Measurements from ENCODE around the gene RASA3.
"Not testable (repeated sequence)": the region's sequence is repeated elsewhere in the genome, so short reads cannot be mapped to it uniquely, and the experiment has no call there.

Gene RASA3

DNA sequence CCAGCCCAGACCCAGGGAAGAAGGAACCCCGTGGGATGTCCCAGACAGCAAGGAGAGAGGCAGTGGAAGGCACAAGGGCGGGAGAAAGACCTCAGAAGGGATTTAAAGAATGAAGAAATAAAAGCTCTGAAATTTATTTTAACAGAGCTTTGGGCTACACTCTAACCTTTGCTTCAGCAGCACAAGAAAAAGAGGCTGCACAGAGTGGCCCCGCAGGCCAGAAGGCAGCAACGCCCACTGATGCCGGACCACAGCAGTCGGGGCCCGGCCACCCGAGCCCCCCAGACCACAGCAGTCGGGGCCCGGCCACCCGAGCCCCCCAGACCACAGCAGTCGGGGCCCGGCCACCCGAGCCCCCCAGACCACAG is 33.8 kb downstream of the RASA3 start:
- not testable (repeated sequence) for DNase-seq

DNA sequence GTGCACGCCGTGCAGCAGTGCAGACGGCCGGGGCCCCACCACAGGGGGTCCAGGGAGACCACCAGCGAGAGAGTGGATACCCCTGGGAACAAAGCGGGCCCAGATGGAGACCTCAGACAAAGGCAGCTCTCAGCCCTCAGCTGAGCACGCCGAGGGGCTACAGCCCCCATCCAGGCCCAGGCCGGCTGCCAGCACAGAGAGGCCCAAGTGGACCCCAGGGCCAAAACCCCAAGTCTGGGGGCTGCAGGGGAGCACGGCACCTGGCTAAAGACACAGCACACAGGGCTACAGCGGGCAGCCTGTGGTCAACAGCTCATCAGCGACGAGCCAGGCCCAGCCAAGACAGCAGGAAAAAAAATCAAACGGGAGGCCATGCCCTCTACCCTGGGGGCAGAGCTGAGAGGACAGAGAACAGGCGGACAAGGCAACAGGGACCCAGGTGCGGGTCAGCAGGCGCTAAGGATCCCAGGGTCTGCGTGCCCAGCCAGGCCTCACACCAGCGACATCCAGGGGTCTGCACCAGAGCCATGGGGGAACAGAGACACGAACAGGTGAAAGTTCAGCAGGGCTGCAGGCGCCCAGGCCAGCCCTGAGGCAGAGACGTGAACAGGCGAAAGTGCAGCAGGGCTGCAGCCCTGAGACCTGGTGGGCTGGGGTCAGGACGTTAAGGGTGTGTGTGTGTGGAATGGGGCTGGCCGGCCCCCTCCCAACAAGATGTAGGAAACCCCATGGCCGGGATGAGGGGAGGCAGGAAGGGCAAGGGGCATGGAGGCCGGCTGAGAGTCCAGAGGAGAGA is 34.3 kb downstream of the RASA3 start:
- DNase-seq: no peak

DNA sequence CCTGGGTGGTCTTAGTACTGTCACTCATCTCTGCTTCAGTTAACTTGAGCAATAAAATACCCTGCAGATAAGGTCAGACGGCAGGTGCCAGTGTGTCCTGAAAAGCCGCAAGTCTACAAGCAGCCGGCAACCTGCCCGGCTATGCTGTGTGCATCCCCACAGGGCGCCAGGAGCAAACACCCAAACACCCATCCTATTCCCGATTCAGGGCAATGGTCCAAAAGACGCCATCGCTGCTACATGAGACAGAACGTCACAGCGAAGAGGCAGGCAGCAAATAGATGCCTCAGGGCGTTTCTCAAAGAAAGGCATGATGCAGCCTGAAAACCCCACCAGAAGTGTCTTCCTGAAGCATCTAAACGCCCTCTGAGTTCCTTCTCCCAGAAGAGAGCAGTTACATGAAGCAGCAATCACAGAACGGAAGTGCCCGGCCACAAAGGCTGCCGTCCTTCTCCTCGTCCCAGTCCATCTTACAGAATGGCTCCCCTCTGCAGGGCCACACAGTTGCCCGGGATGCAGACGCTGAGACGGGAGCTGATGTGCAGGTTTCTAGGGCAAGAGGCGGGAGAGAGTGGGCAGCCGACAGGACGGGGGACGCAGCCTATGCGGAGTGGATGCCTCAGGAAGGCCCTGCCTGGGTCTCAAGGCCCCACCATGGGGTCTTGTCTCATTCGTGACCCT is 35.1 kb downstream of the RASA3 start:
- no peak for DNase-seq

DNA sequence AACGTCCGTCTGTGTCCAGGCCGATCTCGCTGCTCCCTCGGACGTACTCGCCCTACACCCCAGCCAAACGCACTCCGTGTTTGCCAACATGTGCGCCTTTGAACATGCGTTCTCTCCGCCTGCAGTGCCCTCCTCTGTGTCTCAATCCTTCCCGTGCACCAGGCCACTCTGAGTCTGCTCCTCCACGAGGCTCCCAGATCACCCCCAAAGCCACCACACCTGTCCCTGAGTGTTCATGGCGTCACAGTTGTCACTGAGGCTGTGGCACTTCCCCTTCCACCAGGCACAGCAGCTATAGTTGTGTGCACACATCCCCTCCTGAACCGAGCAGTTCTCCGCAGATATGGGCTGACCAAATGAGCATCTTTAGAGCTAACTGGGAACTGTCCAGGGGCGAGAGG is 35.6 kb downstream of the RASA3 start:
- no peak for DNase-seq

DNA sequence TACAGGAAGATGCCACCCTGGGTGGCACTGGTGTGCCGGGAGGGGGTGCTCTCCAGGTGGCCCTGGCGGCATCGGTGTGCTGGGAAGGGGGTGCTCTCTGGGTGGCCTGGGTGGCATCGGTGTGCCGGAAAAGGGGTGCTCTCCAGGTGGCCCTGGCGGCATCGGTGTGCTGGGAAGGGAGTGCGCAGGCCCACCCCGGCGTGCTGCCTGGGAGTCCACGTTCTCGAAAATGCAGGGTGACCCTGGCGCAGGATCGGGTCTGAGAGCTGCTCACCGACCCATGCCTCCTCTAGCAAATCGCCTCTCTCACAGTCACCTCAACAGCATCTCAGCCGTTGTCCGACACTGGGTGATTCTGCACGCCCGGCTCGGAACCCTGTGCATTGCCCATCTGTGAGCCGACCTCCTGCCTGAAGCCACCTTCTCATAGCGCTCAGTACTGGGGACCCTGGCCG is 36.4 kb downstream of the RASA3 start:
- no peak for DNase-seq

DNA sequence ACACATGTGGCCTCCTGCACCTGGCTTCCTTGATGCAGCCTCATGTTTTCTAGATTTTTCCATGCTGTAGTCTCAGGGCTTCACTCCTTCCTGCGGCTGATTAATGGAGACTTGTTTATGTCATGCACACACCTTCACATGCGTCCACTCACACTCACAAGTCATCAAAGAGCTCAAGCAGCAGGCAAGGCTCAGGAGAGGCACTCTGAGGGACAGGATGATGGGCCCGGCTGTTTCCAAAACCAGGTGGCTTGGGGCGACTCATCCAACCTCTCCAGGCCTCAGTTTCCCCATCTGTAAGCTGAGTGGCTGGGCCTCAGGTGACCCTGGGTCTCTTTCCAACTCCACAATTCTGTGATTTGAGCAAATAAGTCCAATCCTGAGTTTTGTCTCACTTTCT is 36.9 kb downstream of the RASA3 start:
- no peak for DNase-seq

DNA sequence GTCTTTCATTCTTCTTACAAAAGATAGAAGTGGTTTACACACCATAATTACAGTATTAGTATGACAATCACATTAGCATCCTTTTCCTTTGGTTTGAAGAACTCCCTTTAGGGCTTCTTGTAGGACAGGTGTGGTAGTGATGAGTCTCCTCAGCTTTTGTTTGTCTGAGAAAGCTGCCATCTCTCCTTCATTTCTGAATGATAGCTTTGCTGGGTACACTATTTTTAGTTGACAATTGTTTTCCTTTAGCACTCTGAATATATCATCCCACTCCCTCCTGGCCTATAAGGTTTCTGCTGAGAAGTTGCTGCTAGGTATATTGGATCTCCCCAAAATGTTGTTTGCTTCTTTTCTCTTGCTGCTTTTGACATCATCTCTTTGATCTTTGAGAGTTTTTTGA is 39.3 kb downstream of the RASA3 start:
- DNase-seq: no peak

DNA sequence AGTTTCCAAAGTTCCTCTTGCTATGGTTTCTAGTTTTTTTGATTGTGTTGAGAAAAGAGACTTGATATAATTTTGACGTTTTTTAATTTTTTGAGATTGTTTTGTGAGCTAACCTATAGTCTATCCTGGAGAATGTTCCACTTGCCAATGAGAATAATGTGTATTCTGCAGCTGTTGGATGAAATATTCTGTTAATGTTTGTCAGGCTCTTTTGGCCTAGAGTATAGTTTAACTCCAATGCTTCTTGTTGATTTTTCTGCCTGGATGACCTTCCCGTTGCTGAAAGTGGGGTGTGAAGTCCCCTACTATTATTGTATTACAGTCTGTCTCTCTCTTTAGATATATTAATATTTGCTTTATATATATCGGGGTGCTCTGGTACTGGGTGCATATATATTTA is 40.0 kb downstream of the RASA3 start:
- no peak for DNase-seq

DNA sequence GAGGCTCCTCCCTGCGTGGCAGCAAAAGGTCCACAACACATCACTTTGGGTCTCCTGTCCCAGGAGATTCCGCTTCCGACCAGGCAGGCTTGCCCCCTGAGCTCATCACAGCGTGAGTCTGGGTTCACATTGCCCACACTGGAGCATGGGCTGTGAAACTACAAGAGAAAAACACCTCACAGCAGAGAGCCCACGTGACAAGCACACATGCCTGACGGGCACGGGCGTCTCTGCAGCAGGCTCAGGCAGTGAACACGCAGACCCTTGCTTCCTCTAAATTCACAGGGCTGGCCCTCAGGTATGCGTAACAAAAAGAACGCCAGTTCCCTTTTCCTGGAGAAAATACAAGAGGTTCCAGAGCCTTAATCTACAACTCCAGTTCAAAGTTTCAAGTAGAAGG is 41.9 kb downstream of the RASA3 start:
- DNase-seq: no peak

DNA sequence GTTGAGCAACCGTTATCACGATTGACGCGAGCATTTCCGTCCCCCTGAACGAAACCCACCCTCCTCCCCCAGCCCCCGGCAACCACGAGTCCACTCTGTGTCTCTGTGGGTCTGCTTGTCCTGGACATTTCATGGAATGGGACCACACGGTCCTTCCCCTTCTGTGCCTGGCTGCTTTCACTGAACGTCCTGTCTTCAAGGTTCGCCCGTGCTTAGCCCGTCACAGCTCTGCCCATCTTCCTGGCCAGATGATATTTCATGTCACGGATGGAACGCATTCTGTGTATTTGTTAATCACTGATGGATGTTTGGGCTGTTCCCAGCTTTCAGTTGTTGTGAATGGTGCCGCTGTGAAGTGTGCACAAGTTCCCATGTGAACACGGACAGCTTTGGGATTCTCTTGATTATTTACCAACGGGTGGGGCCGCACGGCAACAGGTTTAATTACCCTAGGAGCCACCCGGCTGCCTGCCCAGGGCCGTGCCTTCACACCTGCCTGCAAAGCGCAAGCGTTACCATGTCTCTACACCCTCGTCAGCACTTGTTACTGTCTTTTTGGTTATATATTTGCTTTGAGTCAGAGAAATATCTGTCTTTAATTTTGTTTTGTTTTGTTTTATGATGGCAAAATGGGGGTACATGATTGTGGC is 42.5 kb downstream of the RASA3 start:
- DNase-seq: no peak

DNA sequence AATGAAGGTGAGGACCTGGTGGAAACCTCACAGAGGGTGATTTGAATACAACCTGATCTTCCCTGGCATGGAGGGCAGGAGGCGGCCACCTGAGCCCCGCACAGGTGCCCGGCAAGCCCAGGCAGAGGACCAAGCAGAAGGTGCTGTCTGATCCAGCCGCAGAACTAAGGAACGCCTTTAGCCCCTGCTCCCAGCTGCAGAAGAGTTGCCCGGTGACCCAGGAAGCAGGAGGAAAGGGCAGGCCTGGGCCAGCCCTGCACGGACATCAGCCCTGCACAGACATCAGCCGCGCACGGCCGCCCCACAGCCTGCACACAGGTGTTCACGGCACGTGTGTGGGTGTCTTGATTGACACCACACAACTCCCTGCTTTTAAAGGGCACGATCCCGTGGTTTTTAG is 43.1 kb downstream of the RASA3 start:
- DNase-seq: no peak

DNA sequence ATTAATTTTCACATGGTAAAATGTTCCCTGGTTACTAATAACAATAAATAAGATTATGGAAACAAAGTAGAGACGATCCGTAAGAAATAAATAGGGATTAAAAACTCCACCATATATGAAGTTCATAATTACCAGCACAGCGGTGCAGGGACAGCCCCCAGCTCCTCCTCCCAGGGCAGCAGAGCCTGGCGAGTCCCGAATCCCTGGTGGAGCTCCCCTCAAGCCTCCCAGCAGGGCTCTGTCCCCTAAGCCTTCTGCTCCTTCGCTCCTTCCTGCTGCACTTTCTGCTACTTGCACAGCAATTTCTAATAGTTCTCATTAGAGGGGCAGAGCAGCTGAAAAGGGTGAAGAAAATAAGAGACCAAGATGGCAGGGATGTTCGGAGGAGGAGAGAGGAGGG is 43.6 kb downstream of the RASA3 start:
- DNase-seq: no peak

DNA sequence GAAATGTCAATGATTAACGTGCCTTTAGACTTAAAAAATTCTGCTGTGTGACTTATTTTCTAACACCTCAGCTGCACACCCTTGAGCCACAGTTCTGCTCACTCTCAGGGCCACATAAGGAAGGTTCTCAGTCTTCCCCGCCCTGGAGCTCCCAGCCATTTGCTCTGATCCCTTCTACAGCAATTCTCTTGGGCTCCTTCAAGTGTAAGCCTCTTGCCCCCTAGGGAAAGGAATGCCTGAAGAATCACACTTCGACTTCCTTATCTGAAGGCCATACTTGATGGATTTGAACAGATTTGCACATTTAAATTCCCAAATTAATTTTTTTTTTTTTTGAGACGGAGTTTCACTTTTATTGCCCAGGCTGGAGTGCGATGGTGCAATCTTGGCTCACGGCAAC is 44.2 kb downstream of the RASA3 start:
- no peak for DNase-seq

DNA sequence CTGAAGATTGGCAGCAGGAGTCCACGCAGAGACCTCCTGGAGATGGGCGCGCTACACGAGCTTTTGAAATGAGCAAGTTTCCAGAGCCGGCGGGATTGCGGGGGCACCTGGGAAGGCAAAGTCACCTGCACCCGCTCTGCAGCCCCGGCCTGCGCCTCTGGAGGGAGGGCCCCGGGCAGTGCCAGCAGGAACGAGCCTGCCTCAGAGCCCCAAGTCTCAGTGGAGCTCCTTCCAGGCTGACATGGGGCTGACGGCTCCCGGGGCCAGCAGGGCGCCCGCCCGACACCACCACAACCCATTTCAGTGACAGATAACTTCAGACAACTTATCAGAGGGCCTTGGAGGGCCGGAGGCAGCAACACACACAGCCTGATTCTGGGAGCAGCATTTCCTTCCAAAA is 45.0 kb downstream of the RASA3 start:
- DNase-seq: no peak

DNA sequence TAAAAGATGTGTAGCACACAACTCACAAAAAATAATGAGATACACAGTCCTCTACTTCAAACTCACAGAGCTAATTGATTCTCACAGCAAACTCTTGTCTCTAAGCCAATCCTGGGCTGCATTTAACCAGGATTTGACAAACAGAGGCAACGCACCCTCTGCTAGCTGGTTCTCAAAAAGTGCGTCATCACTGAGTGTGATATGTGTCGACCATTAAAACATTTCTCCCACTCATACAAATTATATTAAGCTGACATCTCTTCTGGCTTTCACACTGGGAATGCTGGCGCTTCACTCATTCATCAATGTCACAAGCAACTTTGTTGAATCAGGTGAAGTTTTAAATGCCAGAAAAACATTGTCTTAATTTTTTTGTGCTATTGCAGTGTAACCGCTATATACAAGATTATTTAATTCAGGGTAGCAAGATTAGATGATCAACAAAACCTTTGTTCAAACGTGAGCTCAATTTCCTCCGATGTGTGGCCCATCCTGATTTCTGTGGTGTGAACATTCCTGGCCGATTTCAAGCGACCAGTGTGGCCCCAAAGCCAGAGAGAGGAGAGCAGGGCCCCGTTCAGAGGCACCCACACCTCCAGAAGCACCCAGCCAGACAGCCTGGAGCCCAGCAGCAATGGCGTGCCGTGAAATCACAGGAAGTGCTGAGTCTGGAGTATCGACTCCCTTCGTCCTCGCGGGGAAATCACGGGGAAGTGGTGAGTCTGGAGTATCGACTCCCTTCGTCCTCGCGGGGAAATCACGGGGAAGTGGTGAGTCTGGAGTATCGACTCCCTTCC is 49.4 kb downstream of the RASA3 start:
- no peak for DNase-seq

DNA sequence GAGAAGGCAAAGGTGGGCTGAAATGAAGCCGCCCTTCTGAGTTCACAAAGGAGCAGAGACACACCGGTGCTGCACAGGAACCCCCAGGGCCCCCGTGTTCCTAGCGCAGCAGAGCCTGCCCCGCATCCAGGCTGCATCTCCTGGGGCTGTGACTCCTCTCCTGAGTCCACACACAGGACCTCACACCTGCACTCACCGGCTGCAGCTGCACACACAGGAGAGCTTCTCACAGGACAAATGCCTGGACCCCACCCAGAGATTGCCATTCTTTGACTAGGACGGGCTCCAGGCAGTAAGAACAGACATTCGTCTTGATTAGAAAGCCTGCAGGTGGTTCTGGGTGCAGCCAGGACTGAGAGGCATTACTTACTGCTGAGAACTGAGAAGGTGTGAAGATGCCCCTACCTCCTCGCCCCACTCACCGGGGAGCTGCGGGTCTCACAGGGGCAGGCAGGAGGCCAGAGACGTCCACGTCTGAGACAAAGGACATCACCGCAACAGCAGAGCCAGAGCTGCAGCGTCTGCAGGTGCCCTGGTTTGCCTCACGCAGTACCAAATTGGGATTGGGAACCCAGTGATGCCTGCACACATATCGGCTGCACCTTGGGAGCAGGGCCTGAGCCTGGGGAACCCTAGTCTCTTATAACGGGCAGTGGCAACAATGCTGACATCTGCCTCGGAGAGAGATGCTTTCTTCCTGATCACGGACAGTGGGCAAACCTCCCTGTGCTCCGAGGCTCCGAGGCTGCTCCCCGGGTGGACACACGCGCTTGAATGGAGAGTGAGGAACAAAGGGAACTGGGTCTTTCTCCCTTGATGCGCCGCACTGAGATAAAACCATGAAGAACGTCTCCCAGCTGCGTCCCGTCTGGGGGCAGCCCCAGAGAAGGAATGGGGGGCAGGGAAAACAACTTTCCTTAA is 50.4 kb downstream of the RASA3 start:
- no peak for DNase-seq

DNA sequence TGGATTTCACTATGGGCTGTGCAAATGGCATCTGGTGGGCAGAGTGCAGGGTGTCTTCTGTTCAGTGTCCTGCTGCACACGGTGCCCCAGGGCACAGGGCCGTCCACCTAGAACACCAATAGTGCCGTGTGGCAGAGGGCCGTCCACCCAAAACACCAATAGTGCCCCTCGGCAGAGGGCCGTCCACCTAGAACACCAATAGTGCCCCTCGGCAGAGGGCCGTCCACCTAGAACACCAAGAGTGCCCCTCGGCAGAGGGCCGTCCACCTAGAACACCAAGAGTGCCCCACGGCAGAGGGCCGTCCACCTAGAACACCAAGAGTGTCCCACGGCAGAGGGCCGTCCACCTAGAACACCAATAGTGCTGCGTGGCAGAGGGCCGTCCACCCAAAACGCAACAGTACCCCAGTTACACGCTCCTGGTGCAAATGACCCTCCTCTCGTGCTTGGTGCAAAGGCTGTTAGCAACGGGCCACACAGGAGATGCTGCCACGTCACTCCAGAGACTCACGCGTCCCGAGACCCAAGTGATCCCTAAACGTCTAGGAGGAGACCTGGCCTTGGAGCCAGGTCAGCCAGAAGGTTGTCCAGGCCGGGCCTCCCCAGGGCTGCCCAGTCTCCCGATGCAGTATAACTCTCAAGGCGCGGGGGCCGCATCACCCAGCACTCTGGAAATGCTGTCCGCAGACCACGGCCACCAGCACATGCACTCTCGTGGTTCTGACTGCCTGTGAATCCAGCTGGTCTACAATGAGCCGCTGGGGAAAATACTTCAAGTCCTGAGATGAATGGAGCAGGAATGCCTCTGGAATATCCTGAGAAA is 51.5 kb downstream of the RASA3 start:
- no peak for DNase-seq

DNA sequence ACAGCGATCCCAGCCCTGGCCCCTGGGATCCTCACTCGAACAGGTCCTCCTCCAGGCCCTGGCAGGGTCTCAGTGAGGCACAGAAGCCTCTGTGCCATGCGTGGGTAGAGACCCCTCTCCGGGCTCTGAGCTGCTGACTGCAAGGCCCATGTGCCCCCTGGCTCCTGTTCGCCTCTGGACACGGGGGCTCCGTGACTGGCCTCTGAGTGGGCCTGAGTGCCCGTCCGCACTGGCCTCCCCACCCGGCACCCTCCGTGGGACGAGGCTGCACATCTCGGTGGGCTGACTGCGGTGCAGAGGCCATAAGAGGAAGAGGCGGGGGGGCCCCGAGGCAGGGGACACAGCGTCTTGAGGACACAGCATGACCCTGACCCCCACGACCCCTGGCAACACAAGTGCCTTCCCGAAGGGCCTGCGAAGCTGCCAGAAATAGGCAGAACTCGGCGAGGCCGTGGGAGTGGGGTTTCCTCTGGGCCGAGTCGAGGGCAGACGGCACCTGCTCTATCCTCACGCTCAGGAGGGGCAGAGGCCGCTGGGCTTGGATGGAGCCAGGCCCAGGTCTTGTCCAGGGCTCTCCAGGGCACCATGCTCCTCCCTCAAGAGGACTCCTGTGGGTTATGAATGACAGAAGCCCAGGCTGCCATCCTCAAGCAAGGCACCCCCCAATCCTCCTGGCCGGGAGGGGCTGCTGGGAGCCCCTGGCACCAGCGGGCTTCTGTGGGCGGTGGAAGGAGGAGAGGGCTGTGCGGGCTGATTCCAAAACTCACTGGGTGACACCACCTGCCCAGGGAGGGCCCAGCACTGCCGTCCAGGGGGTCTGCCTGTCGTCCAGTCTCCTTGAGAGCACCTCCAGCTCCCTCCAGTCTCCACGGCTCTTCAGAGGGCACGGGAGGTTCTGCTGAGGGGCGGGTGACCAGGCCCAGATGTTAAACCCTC is 52.6 kb downstream of the RASA3 start:
- no peak for DNase-seq

DNA sequence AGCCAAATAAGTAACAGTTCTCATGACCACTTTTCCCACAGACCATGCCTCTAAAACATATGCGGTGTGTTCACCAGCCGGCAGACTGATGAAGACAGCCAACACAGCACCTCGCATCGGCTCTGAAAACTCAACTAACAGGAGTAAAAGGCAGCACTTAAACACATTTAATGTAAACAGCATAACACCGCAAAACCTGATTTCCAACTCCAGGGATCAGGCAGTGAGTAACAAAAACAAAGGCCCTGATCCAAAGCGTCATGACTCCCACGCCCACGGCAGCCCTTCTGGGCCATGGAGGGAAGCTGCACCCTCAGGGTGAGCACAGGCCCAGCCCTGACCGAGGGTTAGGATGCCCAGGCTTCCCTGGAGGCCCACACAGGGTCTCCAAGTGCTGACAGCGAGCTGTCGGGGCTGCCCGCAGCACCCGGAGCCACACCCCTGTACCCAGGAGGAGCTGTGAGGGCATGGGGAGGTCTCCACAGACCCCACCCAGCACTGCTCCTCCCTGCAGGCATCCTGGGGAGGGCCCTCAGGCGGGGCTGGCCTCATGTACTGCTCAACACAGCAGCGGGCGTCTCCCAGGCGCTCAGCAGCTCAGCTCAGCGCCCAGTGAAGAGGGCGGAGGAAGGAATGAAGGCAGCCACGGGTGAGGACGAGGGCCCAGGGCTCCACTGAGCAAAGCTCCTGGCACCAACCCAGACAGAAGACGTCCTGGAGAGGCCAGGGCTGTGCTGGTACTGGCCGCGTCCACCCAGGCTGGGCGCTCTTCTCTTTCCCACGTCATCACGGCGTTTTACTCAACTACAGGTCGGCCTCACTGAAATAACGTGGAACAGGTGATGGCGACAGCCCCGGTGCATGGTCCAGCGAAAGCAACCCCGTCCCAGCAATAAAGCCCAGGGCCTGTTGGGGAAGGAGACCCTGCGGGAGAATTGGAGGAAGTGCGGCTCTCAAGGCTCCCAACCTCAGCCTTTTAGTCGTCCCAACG is 53.7 kb downstream of the RASA3 start:
- DNase-seq: no peak
